Liver (tissue), 9 donors: ENCODE results near the gene SPINK7. TPM values are rescaled to one million over a fixed set of nuclear protein-coding genes. Genes with fewer than 3 reads are reported as not detected.
"Not testable (repeated sequence)": the region's sequence is repeated elsewhere in the genome, so short reads cannot be mapped to it uniquely, and the experiment has no call there.

Experiments
- DNase-seq: peaks from one replicate; pipeline ENCODE4 v3.0.0-alpha.2; 2017; ENCODE audit warnings: low spot score
- H3K27ac ChIP-seq, 2 donors: one replicate each; pipeline ENCODE4 v1.7.0; 2013; ENCODE audit warnings: inconsistent platforms in 2 of 2, low read length in 2 of 2, control low read depth in 1 of 2, low read depth in 1 of 2, mild to moderate bottlenecking in 1 of 2
- H3K27me3 ChIP-seq, 4 donors: one replicate each; pipeline versions ENCODE4 v1.6.1 to v1.7.0; 2013; ENCODE audit warnings: low read length in 3 of 4, inconsistent platforms in 1 of 4, mild to moderate bottlenecking in 1 of 4, moderate library complexity in 1 of 4; ENCODE audit not compliant: control insufficient read depth in 4 of 4, insufficient read depth in 4 of 4
- H3K36me3 ChIP-seq, 4 donors: one replicate each; pipeline versions ENCODE4 v1.6.1 to v1.7.0; 2013; ENCODE audit warnings: low read length in 3 of 4, mild to moderate bottlenecking in 3 of 4, low read depth in 1 of 4, moderate library complexity in 1 of 4; ENCODE audit not compliant: control insufficient read depth in 4 of 4, insufficient read depth in 3 of 4
- H3K4me1 ChIP-seq, 4 donors: one replicate each; pipeline versions ENCODE4 v1.6.1 to v1.7.0; 2013; ENCODE audit warnings: low read length in 3 of 4, mild to moderate bottlenecking in 3 of 4, moderate library complexity in 1 of 4; ENCODE audit not compliant: control insufficient read depth in 4 of 4, insufficient read depth in 4 of 4
- H3K4me3 ChIP-seq, 3 donors: one replicate each; pipeline versions ENCODE4 v1.6.1 to v1.7.0; 2013; ENCODE audit warnings: low read length in 3 of 3, control low read depth in 1 of 3, low read depth in 1 of 3, mild to moderate bottlenecking in 1 of 3
- H3K9ac ChIP-seq, 2 donors: one replicate each; pipeline ENCODE4 v1.7.0; 2013; ENCODE audit warnings: low read length in 2 of 2, mild to moderate bottlenecking in 2 of 2, moderate library complexity in 2 of 2, control low read depth in 1 of 2, low read depth in 1 of 2
- H3K9me3 ChIP-seq, 4 donors: one replicate each; pipeline versions ENCODE4 v1.6.1 to v1.7.0; 2013; ENCODE audit warnings: low read length in 3 of 4; ENCODE audit not compliant: control insufficient read depth in 4 of 4
- ATF3 ChIP-seq: IDR thresholded peaks from 2 replicates; pipeline ENCODE4 v1.6.1; 2016; ENCODE audit warnings: antibody characterized with exemption
- EGR1 ChIP-seq, 2 donors: IDR thresholded peaks; 2 replicates each; pipeline ENCODE4 v1.6.1; 2016 to 2018; ENCODE audit warnings: antibody characterized with exemption in 2 of 2, low read depth in 2 of 2
- FOXA1 ChIP-seq: IDR thresholded peaks from 2 replicates; pipeline ENCODE4 v1.6.1; 2016; ENCODE audit warnings: antibody characterized with exemption
- FOXA2 ChIP-seq: IDR thresholded peaks from 2 replicates; pipeline ENCODE4 v1.6.1; 2016; ENCODE audit warnings: antibody characterized with exemption
- GABPA ChIP-seq, 2 donors: IDR thresholded peaks in 1 of 2; conservative IDR thresholded peaks in 1 of 2; 2 replicates each; pipeline ENCODE4 v1.6.1; 2016; ENCODE audit warnings: antibody characterized with exemption in 2 of 2, mild to moderate bottlenecking in 1 of 2, moderate library complexity in 1 of 2
- HNF4A ChIP-seq, 2 donors: conservative IDR thresholded peaks; 2 replicates each; pipeline ENCODE4 v1.6.1; 2016; ENCODE audit warnings: antibody characterized with exemption in 2 of 2, mild to moderate bottlenecking in 2 of 2
- HNF4G ChIP-seq: IDR thresholded peaks from 2 replicates; pipeline ENCODE4 v1.6.1; 2016; ENCODE audit warnings: antibody characterized with exemption
- JUND ChIP-seq, 2 donors: IDR thresholded peaks; 2 replicates each; pipeline ENCODE4 v1.6.1; 2016; ENCODE audit warnings: antibody characterized with exemption in 2 of 2
- MAX ChIP-seq: IDR thresholded peaks from 2 replicates; pipeline ENCODE4 v1.6.1; 2016; ENCODE audit warnings: antibody characterized with exemption
- RAD21 ChIP-seq, 2 donors: IDR thresholded peaks; 2 replicates each; pipeline ENCODE4 v1.6.1; 2016; ENCODE audit warnings: antibody characterized with exemption in 2 of 2, mild to moderate bottlenecking in 2 of 2
- REST ChIP-seq: IDR thresholded peaks from 2 replicates; pipeline ENCODE4 v1.6.1; 2016; ENCODE audit warnings: antibody characterized with exemption, mild to moderate bottlenecking
- RXRA ChIP-seq, 2 donors: IDR thresholded peaks; 2 replicates each; pipeline ENCODE4 v1.6.1; 2017 to 2018; ENCODE audit warnings: antibody characterized with exemption in 2 of 2, mild to moderate bottlenecking in 1 of 2
- SP1 ChIP-seq: IDR thresholded peaks from 2 replicates; pipeline ENCODE4 v1.6.1; 2018; ENCODE audit warnings: antibody characterized with exemption, mild to moderate bottlenecking
- TAF1 ChIP-seq: conservative IDR thresholded peaks from 2 replicates; pipeline ENCODE4 v1.6.1; 2016; ENCODE audit warnings: antibody characterized with exemption, mild to moderate bottlenecking
- YY1 ChIP-seq: IDR thresholded peaks from 2 replicates; pipeline ENCODE4 v1.6.1; 2016; ENCODE audit warnings: antibody characterized with exemption, mild to moderate bottlenecking
- WGBS: extraction: QIAGEN DNeasy Blood & Tissue Kit; methylation state at CpG from one replicate; pipeline ENCODE4 v1.1.7; 2013; 5-methylcytosine and 5-hydroxymethylcytosine counted together
- polyA plus RNA-seq, 2 donors: library from polyadenylated mRNA; stranded (reverse) in 1 of 2; unstranded in 1 of 2; fragments of 200-250 nt in 1 of 2; fragments of >200 nt in 1 of 2; fragmentation: Nextera tagmentation in 1 of 2; extraction: Ambion mirVana in 1 of 2; gene quantifications; one replicate each; pipeline versions ENCODE4 v1.2.1 to v1.2.3, GENCODE V29; 2013 to 2015
- total RNA-seq, 2 donors: library from RNA; depleted of rRNA; stranded (reverse); fragments of >200 nt; gene quantifications; one replicate each; pipeline ENCODE4 v1.2.3, GENCODE V29; 2014
- donor health status: healthy.
- donor health status: healthy.
- donor health status: healthy.
- donor health status: healthy.
- donor health status: healthy.

Gene SPINK7
- total and polyA plus RNA-seq, 4 donors = not detected

DNA sequence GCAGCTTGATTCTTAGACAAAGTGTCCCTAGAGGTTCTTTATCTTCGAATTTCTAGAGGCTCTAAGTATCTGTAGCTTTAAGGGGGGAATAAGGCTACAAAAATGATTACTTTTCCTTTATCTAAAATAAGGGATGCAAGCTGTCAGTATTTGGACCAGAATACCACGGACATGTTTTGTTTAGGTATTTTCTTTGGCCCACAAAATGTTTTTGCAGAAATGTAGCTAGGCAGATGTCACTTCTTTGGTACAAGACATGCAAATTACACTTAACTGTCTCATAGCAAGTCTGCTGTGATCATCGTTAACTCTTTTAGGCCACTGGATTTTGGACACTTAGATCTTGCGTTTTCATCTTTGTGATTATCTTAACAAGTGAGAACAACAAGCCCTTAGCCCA is 2.5 kb downstream of the SPINK7 start:
- Histone ChIP-seq H3K9ac (no peak overlapping the region), H3K9me3 (no peaks in the 10 kb centered on the region), H3K27me3 (no peaks in the 10 kb centered on the region), H3K4me1 (peaks cover 0 to 2% (median 0%) of the 10 kb centered on the region in 4 donors), H3K27ac (no peak overlapping the region), H3K4me3 (no peak overlapping the region), H3K36me3 (no peaks in the 10 kb centered on the region)
- TF ChIP-seq RXRA (IDR thresholded peaks at IDR 0.05) (no peak), HNF4A (conservative IDR thresholded peaks at IDR 0.05) (no peak), EGR1 (IDR thresholded peaks at IDR 0.05; ENCODE audit: low read depth in 2 of 2) (no peak), RAD21 (IDR thresholded peaks at IDR 0.05) (no peak), SP1 (no peak), HNF4G (no peak), ATF3 (no peak), YY1 (no peak), MAX (no peak), JUND (IDR thresholded peaks at IDR 0.05) (no peak), FOXA2 (no peak), REST (no peak), TAF1 (no peak), GABPA (IDR thresholded peaks at IDR 0.05 in 1 of 2, conservative IDR thresholded peaks at IDR 0.05 in 1 of 2) (no peak), FOXA1 (no peak)
- no peak for DNase-seq
- 73% methylated on average over 4 of the region's 4 CpGs for WGBS

DNA sequence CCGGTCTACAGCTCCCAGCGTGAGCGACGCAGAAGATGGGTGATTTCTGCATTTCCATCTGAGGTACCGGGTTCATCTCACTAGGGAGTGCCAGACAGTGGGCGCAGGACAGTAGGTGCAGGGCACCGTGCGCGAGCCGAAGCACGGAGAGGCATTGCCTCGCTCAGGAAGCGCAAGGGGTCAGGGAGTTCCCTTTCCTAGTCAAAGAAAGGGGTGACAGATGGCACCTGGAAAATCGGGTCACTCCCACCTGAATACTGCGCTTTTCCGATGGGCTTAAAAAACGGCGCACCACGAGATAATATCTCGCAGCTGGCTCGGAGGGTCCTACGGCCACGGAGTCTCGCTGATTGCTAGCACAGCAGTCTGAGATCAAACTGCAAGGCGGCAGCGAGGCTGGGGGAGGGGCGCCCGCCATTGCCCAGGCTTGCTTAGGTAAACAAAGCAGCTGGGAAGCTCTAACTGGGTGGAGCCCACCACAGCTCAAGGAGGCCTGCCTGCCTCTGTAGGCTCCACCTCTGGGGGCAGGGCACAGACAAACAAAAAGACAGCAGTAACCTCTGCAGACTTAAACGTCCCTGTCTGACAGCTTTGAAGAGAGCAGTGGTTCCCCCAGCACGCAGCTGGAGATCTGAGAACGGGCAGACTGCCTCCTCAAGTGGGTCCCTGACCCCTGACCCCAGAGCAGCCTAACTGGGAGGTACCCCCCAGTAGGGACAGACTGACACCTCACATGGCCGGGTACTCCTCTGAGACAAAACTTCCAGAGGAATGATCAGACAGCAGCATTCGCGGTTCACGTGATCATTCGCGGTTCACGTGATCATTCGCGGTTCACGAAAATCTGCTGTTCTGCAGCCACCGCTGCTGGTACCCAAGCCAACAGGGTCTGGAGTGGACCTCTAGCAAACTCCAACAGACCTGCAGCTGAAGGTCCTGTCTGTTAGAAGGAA is 8.1 kb downstream of the SPINK7 start:
- 43% methylated on average over 42 of the region's 42 CpGs for WGBS
- not testable (repeated sequence) for H3K27ac ChIP-seq, H3K4me1 ChIP-seq, H3K9me3 ChIP-seq, H3K36me3 ChIP-seq, DNase-seq, H3K27me3 ChIP-seq, H3K9ac ChIP-seq
- peak overlapping the region in 2 of 3 donors; percentile 25 to 37 for H3K4me3 ChIP-seq
